ENCODE results near the gene GPSM1.

GRCh38 chr9:136373300-136374182 lies 46.2 kb downstream of the GPSM1 start, which contains the start of gene CARD9:
- TF ChIP-seq CTCF (IDR thresholded peaks at IDR 0.05; ENCODE audit: poor library complexity) (no peak), EZH2 (IDR thresholded peaks at IDR 0.05; ENCODE audit: borderline replicate concordance) (no peak)
